HUES64 (cell line): ENCODE results near the gene DHX34.

ENCODE experiments used
- H3K27ac ChIP-seq: 2 replicates; pipeline ENCODE4 v1.7.0; 2013; ENCODE audit warnings: low read depth, low read length, inconsistent platforms
- H3K27me3 ChIP-seq: 2 replicates; pipeline ENCODE4 v1.6.1; 2013; ENCODE audit warnings: mild to moderate bottlenecking, low read length; ENCODE audit not compliant: insufficient read depth
- H3K36me3 ChIP-seq: 2 replicates; pipeline ENCODE4 v1.6.1; 2013; ENCODE audit warnings: mild to moderate bottlenecking, low read length; ENCODE audit not compliant: insufficient read depth
- H3K4me1 ChIP-seq: 2 replicates; pipeline ENCODE4 v1.6.1; 2013; ENCODE audit warnings: mild to moderate bottlenecking, low read length, moderate library complexity; ENCODE audit not compliant: insufficient read depth
- H3K4me3 ChIP-seq: 2 replicates; pipeline ENCODE4 v1.5.1; 2013; ENCODE audit warnings: mild to moderate bottlenecking, low read length, moderate library complexity
- H3K9ac ChIP-seq: 2 replicates; pipeline ENCODE4 v1.6.1; 2013; ENCODE audit warnings: mild to moderate bottlenecking, low read depth, low read length
- H3K9me3 ChIP-seq: 2 replicates; pipeline ENCODE4 v1.6.1; 2013; ENCODE audit warnings: low read depth, low read length; ENCODE audit not compliant: insufficient read depth
- WGBS: fragments of 150-250, 120-280 bp; methylation state at CpG from one replicate; pipeline ENCODE4 v1.1.7; 2013; ENCODE audit warnings: missing lambda C conversion rate; 5-methylcytosine and 5-hydroxymethylcytosine counted together

The DHX34 gene

DNA sequence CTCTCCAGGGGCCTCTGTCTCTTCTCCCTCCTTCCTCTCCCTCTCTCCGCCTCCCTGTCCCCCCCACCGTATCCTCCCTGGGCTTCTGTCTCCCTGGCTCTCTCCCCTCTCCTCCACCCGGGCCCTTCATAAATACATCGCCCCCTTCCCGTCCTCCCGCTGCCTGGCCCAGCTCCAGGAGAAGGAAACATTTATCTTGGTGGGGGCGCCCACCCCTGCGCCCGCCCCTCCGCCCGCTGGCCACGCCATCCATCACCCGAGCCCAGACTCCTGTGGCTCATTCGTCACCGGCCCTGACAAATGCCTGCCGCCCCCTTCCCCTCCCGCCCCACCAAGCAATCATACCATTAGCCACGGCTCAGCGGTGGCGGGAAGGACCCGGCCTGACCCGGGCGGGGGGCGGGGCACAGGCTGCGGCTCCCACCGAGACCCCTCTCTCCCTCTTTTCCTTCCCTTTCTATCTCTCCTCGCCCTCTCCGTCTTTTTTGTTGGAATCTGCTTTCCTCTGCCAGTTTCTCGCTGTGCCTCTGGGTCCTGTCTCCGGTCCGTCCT is 72.8 kb downstream of the DHX34 start:
- WGBS = under 1% methylated on average over 31 of the region's 31 CpGs
- Histone ChIP-seq H3K27me3 (peaks cover 74% of the 10 kb centered on the region), H3K9me3 (no peaks in the 10 kb centered on the region), H3K27ac (no peak overlapping the region), H3K9ac (no peak overlapping the region), H3K4me1 (peaks cover 20% of the 10 kb centered on the region), H3K4me3 (peak overlapping the region; percentile 61), H3K36me3 (no peaks in the 10 kb centered on the region)

- H3K27ac ChIP-seq = no peak overlapping the region
- H3K4me1 ChIP-seq = peaks cover 20% of the 10 kb centered on the region
- WGBS = 13% methylated on average over 1 of the region's 1 CpG
- peaks cover 68% of the 10 kb centered on the region for H3K27me3 ChIP-seq
- no peaks in the 10 kb centered on the region for H3K9me3 ChIP-seq
- no peak overlapping the region for H3K9ac ChIP-seq
- H3K4me3 ChIP-seq = peak overlapping the region; percentile 61
- no peaks in the 10 kb centered on the region for H3K36me3 ChIP-seq
These were observed 73.5 kb downstream of the DHX34 start for GRCh38 chr19:47422417-47423163.

GRCh38 chr19:47423203-47423882 is 74.2 kb downstream of the DHX34 start:
- Histone ChIP-seq H3K4me3 (no peak overlapping the region), H3K4me1 (peaks cover 20% of the 10 kb centered on the region), H3K36me3 (no peaks in the 10 kb centered on the region), H3K27ac (no peak overlapping the region), H3K9me3 (no peaks in the 10 kb centered on the region), H3K27me3 (peaks cover 60% of the 10 kb centered on the region), H3K9ac (no peak overlapping the region)
- WGBS = 35% methylated on average over 19 of the region's 19 CpGs

DNA sequence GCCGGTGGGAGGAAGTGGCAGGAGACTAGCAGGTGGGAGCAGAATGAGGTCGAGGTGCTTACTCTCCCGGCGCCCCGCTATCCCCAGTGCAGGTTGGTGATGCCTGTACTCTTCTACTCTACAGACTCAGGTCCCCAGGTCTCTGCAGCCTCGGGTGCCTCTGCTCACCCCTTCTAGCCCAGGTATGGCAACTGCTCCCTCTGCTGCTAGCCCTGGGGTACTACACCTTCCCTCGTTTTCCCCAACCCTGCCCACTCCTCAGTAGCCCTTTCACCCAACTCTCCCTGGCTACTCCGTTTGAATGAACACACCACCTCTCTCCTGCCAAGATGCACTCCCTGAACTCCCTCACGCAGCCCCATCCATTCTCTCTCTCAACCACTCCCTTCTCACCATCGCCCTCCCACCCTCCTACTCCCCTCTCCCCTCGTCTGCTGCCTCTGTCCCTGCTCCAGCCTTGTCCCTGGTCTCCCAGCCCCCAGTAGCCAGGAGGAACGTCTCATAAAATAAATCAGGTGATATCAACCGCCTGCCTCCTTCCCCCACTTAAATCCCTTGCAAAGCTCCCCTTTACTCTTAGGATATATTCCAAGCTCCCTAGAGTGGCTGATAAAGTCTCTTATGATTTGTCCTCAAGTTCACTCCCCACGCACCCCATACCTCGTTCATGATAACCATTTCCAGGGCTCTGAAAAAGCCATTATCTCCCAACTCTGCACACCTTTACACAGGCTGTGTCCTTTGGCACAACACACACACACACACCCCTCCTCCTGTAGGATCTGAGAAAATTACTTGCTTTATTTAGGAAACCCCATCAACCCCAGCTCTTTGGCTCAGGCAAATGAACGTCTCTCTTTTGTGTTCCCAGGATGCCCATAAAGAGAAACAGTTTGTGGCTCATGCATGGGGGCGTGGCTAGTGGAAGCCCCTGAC is 78.4 kb downstream of the DHX34 start:
- Histone ChIP-seq H3K27me3 (peaks cover 45% of the 10 kb centered on the region), H3K36me3 (no peaks in the 10 kb centered on the region), H3K27ac (peak overlapping the region; percentile 32; the same call in 1 of the 2 replicates), H3K4me3 (peak overlapping the region; percentile 48), H3K4me1 (peaks cover 7% of the 10 kb centered on the region; the same call in 1 of the 2 replicates), H3K9me3 (no peaks in the 10 kb centered on the region), H3K9ac (0 out of 2 replicates have a peak overlapping the region, but pooled peaks have one; percentile 9)
- WGBS = 8% methylated on average over 17 of the region's 17 CpGs

- Histone ChIP-seq H3K27me3 (peaks cover 37% of the 10 kb centered on the region), H3K9me3 (no peaks in the 10 kb centered on the region), H3K4me1 (peaks cover 4% of the 10 kb centered on the region; the same call in 1 of the 2 replicates), H3K27ac (no peak overlapping the region), H3K36me3 (no peaks in the 10 kb centered on the region), H3K4me3 (peak overlapping the region; percentile 48), H3K9ac (no peak overlapping the region)
- WGBS = 2% methylated on average over 27 of the region's 27 CpGs
These were observed 79.2 kb downstream of the DHX34 start for GRCh38 chr19:47428177-47428894.

DNA sequence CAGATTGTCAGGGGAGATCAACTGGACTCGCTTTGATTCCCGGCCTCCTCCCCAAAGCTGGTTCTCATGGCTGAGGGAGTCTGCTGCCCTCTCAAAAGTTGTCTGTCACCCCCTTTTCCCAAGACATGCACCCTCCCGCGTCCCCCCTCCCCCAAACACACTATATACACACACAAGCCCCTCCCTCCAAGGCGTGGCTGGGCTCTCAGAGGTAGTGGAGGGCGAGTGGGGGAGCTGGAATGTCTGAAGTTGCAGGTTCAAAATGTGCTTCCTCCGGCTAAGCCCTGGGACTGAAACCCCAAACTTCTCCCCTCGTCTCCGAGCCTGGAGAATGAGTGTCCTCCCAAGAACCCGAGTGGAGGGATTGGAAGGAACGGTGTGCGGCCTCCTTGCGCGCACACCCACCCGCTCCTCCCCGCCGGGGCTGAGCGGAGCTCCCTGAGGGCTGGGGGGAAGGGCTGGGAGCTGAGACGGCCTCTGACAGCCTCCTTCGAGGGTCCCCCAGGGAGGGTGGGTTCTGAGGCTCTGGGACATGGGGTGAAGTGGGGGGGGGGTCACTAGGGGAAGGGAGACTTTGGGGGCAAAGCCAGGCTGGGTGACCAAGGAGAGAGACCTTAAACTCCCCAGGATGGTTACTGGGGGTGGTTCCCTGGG is 80.2 kb downstream of the DHX34 start:
- Histone ChIP-seq H3K36me3 (no peaks in the 10 kb centered on the region), H3K4me3 (peak overlapping the region; percentile 47)
- WGBS = 21% methylated on average over 16 of the region's 20 CpGs

GRCh38 chr19:47430041-47430802 is 81.1 kb downstream of the DHX34 start:
- Histone ChIP-seq H3K27me3 (peaks cover 29% of the 10 kb centered on the region), H3K36me3 (no peaks in the 10 kb centered on the region), H3K4me1 (peaks cover 3% of the 10 kb centered on the region; the same call in 1 of the 2 replicates), H3K4me3 (peak overlapping the region; percentile 42), H3K9ac (peak overlapping the region; percentile 22; the same call in 1 of the 2 replicates), H3K9me3 (no peaks in the 10 kb centered on the region), H3K27ac (no peak overlapping the region)
- 8% methylated on average over 69 of the region's 69 CpGs for WGBS

More for the DNA sequence above, 80.2 kb downstream of the DHX34 start:
- peaks cover 3% of the 10 kb centered on the region; the same call in 1 of the 2 replicates for H3K4me1 ChIP-seq
- H3K9me3 ChIP-seq = no peaks in the 10 kb centered on the region
- peaks cover 29% of the 10 kb centered on the region for H3K27me3 ChIP-seq
- H3K9ac ChIP-seq = peak overlapping the region; percentile 22; the same call in 1 of the 2 replicates
- no peak overlapping the region for H3K27ac ChIP-seq

DNA sequence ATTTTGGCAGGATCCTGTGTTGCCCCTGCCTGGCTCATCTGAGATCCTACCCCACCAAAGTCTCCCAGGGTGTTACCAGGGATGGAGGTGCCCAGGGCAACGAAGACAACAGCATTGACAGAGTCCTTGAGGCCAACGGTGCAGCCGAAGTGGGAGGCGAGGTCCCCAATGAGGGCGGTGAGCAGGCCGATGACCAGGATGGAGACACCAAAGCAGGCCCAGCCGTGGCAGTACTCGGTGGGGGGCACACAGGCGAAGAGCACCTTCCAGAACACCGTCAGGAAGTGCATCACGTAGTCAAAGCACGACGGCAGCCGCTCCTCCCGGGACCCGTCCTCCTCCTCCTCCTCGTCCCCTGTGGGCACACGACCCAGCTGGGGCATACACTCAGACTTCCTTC is 83.0 kb downstream of the DHX34 start:
- Histone ChIP-seq H3K9ac (no peak overlapping the region), H3K36me3 (no peaks in the 10 kb centered on the region), H3K27ac (no peak overlapping the region), H3K4me3 (no peak overlapping the region), H3K4me1 (peaks cover 3% of the 10 kb centered on the region; the same call in 1 of the 2 replicates), H3K9me3 (no peaks in the 10 kb centered on the region), H3K27me3 (peaks cover 25% of the 10 kb centered on the region)
- 92% methylated on average over 18 of the region's 18 CpGs for WGBS
